GM12865 (cell line): ENCODE data around the gene PCNX4.
A peak's percentile ranks its signal among the peaks of the same experiment; 100 is the strongest.
"Not testable (repeated sequence)": the region's sequence is repeated elsewhere in the genome, so short reads cannot be mapped to it uniquely, and the experiment has no call there.

Experiments
- DNase-seq: peaks from one replicate; pipeline ENCODE4 v3.0.0; 2010; ENCODE audit warnings: low read depth
- H3K4me3 ChIP-seq: 2 replicates; pipeline ENCODE4 v1.5.1; 2011; ENCODE audit warnings: mild to moderate bottlenecking, low read depth, low read length, control low read depth
- TF ChIP-seq, protein P1 (sequence below): IDR thresholded peaks from 2 replicates; pipeline ENCODE4 v1.5.1; 2011; ENCODE audit warnings: low read length, control low read depth, low read depth, inconsistent platforms; ENCODE audit not compliant: insufficient read depth; ENCODE audit errors: missing control alignments

The PCNX4 gene

GRCh38 chr14:60091550-60092525, at the start of gene PCNX4:
PCNX4 (plus strand) TSS chr14:60091923; CDS start chr14:60107639, 15,716 bp downstream.
- DNase-seq, result peak; percentile 99
- peak within 1 kb of the TSS; percentile 68 for H3K4me3 ChIP-seq
- TF ChIP-seq, protein P1, sequence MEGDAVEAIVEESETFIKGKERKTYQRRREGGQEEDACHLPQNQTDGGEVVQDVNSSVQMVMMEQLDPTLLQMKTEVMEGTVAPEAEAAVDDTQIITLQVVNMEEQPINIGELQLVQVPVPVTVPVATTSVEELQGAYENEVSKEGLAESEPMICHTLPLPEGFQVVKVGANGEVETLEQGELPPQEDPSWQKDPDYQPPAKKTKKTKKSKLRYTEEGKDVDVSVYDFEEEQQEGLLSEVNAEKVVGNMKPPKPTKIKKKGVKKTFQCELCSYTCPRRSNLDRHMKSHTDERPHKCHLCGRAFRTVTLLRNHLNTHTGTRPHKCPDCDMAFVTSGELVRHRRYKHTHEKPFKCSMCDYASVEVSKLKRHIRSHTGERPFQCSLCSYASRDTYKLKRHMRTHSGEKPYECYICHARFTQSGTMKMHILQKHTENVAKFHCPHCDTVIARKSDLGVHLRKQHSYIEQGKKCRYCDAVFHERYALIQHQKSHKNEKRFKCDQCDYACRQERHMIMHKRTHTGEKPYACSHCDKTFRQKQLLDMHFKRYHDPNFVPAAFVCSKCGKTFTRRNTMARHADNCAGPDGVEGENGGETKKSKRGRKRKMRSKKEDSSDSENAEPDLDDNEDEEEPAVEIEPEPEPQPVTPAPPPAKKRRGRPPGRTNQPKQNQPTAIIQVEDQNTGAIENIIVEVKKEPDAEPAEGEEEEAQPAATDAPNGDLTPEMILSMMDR, result no peak

DNA sequence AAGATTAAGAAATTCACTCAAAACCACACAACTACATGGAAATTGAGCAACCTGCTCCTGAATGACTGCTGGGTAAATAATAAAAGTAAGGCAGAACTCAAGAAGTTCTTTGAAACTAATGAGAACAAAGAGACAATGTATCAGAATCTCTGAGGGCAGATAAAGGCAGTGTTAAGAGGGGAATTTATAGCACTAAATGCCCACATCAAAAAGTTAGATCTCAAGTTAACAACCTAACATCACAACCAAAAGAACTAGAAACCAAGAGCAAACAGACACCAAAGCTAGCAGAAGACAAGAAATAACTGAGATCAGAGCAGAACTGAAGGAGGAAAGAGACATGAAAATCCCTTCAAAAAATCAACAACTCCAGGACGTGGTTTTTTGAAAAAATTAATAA, 43.7 kb upstream of the PCNX4 start:
- H3K4me3 ChIP-seq, DNase-seq: not testable (repeated sequence)

GRCh38 chr14:60051721-60052221, 40.0 kb upstream of the PCNX4 start:
- TF ChIP-seq, protein P1, result no peak
- no peak overlapping the region for H3K4me3 ChIP-seq
- peak; percentile 5 for DNase-seq

- DNase-seq, result no peak
- TF ChIP-seq, protein P1, result no peak
- H3K4me3 ChIP-seq, result no peak overlapping the region
Observed at GRCh38 chr14:60058087-60058486, 33.6 kb upstream of the PCNX4 start.

DNA sequence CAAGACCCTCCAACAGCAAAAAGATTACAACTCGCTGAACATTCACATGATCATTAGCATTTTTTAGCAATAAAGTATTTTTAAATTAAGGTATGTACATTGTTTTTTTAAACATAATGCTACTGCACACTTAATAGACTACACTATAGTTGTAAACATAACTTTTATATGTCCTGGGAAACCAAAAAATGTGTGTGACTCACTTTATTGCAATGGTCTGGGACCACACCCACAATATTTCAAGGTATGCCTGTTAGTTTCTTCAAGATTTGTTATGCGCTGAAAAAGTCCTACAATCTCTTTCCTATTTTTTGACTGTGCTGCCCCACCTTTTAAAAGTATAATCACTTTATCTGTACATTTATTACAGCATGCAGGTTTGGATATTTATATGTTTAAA, 30.4 kb upstream of the PCNX4 start:
- TF ChIP-seq, protein P1, result no peak
- H3K4me3 ChIP-seq, result no peak overlapping the region
- DNase-seq, result no peak

GRCh38 chr14:60064491-60065072, 27.1 kb upstream of the PCNX4 start:
- peak; percentile 36 for DNase-seq
- TF ChIP-seq, protein P1, result peak; percentile 38
- H3K4me3 ChIP-seq, result no peak overlapping the region

GRCh38 chr14:60067882-60068281, 23.8 kb upstream of the PCNX4 start:
- no peak overlapping the region for H3K4me3 ChIP-seq
- TF ChIP-seq, protein P1, result no peak
- no peak for DNase-seq
